Fibroblast of skin of right quadriceps (primary cell): ENCODE results near the gene RPL10A.
"Not testable (repeated sequence)": the region's sequence is repeated elsewhere in the genome, so short reads cannot be mapped to it uniquely, and the experiment has no call there.

Experiments
- DNase-seq: peaks from one replicate; pipeline ENCODE4 v3.0.0-alpha.2; 2013

Gene RPL10A

GRCh38 chr6:35468181-35468979 is at the start of gene RPL10A:
TSS of gene RPL10A (plus strand) at chr6:35468401. CDS start at chr6:35468435, 34 bp downstream.
- DNase-seq: peak; percentile 96

GRCh38 chr6:35419417-35419816 is 48.8 kb upstream of the RPL10A start:
- DNase-seq: peak; percentile 87

DNA sequence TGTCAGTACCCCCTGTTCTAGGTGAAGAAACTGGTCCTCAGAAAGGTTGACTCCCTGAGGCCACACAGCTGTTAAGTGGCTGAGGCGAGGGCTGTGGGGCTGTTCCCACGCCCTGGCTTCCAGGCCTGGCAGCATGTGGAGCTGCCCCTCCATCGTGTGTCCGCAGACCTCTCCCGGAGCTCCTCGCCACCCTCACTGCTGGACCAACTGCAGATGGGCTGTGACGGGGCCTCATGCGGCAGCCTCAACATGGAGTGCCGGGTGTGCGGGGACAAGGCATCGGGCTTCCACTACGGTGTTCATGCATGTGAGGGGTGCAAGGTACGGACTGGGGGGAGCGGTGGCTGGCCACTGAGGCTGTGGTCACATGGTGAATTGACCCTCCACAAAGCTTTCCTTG is 48.2 kb upstream of the RPL10A start:
- DNase-seq: no peak

DNA sequence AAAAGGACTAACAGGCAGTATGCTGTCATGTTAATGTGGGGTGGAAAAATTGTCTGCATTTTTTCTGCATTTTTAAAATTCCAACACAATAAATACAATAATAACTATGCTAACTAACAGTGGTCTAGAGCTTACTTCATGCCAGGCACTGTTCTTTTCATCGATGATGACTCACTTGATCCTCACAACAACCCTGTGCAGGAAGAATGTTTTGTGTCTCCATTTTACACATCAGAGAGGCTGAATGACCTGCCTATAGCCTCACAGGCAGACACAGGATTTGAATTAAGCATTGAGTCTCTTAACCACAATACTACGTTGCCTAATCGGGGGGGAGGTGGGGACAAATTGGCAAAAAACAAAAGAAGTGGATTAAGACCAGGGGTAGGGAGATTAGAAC is 42.9 kb upstream of the RPL10A start:
- DNase-seq: peak; percentile 97

DNA sequence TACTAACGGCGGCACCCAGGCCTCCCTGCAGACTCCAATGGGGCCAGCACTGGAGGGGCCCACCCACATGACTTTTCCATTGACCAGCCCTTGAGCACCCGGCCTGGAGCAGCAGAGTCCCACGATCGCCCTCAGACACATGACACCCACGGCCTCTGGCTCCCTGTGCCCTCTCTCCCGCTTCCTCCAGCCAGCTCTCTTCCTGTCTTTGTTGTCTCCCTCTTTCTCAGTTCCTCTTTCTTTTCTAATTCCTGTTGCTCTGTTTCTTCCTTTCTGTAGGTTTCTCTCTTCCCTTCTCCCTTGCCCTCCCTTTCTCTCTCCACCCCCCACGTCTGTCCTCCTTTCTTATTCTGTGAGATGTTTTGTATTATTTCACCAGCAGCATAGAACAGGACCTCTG is 42.1 kb upstream of the RPL10A start:
- DNase-seq: no peak

- no peak for DNase-seq
Observed at GRCh38 chr6:35427435-35427834, 40.8 kb upstream of the RPL10A start.

DNA sequence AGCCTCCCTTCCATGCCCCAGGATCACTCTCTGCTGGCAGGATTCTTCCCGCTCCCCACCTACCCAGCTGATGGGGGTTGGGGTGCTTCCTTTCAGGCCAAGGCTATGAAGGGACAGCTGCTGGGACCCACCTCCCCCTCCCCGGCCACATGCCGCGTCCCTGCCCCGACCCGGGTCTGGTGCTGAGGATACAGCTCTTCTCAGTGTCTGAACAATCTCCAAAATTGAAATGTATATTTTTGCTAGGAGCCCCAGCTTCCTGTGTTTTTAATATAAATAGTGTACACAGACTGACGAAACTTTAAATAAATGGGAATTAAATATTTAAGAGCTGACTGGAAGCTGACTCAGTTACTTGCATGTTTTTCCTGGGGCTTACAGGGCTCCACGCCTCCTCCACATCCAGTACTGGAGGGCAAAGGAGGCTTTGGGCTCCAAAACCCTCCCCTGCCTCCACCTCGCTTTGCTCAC is 40.3 kb upstream of the RPL10A start:
- peak; percentile 90 for DNase-seq

GRCh38 chr6:35428421-35429149 is 39.6 kb upstream of the RPL10A start:
- DNase-seq: peak; percentile 23

- no peak for DNase-seq
Observed at GRCh38 chr6:35429463-35429862, 38.7 kb upstream of the RPL10A start.

GRCh38 chr6:35432291-35432690 is 35.9 kb upstream of the RPL10A start:
- DNase-seq: no peak

- DNase-seq: not testable (repeated sequence)
Observed at GRCh38 chr6:35432702-35433101, 35.5 kb upstream of the RPL10A start.

- DNase-seq: no peak
Observed at GRCh38 chr6:35435074-35435837, 32.9 kb upstream of the RPL10A start.

DNA sequence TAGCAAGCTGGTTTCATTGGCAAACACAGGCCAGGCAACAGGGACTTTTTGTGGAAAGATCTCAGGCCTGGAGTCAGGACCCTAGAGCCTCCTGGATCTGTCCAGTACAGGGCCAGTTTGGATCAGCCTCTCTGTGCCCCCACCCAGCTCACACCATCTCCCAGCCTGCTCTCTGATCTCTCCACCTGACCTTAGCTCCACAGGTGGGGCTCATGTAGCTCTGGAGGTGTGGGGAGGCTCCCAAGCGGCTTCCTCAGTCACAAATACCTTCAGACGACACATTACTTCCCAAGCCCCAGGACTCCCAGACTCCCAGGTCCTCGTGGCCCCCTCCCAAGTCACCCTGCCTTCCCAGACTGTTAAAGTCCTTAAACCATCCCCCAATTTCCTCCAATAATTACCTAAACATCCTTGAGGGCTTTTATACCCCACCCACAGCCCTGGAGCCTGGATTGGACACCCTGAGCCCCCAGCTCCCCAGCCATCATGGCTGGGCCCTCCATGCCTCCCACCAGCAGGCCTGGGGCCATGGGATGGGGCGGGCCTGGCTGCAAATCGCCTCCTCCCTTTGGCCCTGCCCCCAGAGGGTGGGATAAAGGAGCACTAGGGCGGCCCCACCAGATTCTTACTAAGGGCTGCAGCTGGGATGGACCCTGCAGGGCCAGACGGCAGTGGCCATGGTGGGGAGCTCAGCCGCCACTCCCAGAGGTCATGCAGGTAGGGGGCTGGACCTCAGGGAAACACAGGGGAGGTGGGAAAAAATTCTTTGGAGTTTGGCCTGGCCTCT is 31.9 kb upstream of the RPL10A start:
- no peak for DNase-seq

DNA sequence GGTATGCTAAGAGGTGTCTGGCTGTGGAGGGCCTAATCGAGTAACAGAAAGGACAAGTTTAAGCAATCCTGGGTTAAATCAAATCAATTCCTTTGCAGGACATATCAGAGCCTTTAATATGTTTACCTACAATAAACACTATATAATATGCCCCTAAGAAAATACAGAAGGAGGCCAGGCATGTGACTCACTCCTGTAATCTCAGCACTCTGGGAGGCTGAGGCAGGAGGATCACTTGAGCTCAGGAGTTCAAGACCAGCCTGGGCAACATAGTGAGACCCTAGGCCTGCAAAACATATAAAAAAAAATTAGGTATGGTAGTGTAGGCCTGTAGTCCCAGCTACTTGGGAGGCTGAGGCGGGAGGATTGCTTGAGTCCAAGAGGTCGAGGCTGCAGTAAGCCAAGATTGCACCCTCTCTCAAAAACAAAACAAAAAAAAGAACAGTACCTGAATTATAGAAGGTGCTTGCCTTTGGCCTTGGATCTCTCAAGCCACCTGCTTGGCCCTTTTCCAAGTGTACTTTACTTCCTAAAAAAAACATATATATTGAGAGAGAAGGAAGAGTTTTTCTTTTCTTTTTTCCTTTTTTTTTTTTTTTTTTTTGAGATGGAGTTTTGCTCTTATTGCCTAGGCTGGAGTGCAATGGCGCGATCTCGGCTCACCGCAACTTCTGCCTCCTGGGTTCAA is 29.7 kb upstream of the RPL10A start:
- DNase-seq: not testable (repeated sequence)

DNA sequence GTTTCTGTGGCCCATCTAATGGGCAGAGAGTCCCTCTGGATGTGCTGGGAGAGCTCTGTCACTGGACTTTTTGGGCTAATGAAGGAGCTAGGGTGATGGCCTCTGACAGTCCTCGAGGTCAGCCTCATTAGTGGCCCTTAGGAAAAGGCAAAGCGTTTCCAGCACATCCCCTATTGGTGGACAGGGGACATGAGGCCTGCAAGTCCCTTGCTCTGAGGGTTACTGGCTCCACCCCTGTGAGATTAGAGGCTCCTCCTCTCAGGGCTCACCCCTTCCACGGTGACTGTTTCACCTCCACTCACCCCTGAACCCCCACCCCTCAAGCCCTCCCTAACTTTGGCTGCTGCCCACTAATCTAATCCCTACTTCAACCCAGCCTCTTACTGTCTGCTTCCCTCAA is 28.9 kb upstream of the RPL10A start:
- no peak for DNase-seq

GRCh38 chr6:35441205-35441604 is 27.0 kb upstream of the RPL10A start:
- no peak for DNase-seq

DNA sequence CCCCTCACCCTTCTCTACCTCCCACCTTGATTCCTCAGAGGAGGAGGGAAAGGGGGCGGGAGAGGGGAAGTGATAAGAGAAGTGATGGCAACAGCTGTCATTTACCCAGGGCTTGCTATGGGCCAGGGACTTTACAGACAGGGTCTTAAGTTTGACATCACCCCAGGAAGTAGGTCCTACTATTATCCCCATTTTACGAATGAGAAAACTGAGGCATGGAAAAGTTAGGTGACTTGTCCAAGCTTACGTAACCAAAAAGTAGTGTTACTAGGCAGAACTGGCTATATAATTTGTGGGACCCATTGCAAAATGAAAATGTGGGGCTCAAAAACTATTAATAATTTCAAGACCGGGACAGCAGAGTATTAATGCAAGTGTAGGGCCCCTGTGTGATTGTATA is 26.6 kb upstream of the RPL10A start:
- DNase-seq: no peak

DNA sequence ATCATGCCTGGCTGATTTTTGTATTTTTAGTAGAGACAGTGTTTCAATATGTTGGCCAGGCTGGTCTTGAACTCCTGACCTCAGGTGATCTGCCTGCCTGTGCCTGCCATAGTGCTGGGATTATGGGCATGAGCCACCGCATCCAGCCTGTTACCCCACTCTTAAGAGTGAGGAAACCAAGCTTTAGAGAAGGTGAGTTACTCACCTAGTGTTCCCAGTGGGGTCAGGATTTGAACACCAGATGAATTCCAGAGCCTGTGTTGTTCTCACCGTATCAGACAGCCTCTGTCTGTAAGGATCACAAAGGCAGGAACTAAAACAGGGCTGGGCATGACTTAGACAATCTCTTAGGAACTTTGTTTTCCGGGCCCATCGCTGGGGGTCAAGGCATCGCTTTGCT is 25.5 kb upstream of the RPL10A start:
- no peak for DNase-seq

GRCh38 chr6:35443341-35444030 is 24.7 kb upstream of the RPL10A start:
- no peak for DNase-seq

DNA sequence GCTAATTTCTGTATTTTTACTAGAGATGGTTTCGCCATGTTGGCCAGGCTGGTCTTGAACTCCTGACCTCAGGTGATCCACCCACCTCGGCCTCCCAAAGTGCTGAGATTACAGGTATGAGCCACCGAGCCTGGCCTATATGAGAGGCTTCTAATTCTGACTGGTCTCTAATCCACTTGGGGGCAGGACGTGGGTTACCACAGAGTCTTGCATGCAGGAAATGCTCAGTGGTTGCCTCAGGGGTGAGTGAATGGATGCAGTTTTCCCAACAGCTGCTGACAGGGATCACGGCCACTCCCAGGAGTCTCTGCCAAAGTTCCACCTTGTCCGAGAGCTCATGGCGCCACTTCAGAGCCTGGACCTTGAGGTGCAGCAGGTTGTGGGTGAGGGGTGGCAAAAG is 22.5 kb upstream of the RPL10A start:
- DNase-seq: no peak

GRCh38 chr6:35448191-35448590 is 20.0 kb upstream of the RPL10A start:
- DNase-seq: no peak
